GM12875 (cell line): ENCODE measurements around the gene DYNC1LI2.

Experiments
- H3K4me3 ChIP-seq: one replicate; pipeline ENCODE4 v1.5.1; 2011; ENCODE audit warnings: low read depth, low read length, control low read depth
- CTCF ChIP-seq: IDR thresholded peaks from 2 replicates; pipeline ENCODE4 v1.5.1; 2011; ENCODE audit warnings: low read depth, mild to moderate bottlenecking, control low read depth, inconsistent platforms, low read length, moderate library complexity, borderline replicate concordance; ENCODE audit not compliant: insufficient read depth

Gene DYNC1LI2

DNA sequence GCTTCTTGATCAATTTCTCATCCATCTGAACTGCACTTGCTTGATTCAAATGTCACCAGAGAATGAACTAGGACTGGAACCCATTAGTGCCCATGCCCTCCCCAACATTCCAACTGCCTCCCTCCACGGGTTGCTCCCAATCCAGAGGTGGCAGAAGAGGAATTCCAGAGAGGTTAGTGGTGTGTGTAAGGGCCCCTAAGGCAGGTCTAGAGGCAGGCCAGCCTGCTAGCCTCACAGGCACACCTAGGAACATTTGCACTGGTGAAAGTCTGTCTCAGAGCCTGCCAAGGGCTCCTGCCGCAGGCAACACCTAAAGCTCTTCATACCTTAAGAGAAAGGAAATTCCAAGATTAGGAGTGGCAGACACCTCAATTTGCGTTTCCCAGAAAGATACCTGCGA is 33.6 kb downstream of the DYNC1LI2 start:
- no peak overlapping the region for H3K4me3 ChIP-seq
- TF ChIP-seq CTCF: no peak

DNA sequence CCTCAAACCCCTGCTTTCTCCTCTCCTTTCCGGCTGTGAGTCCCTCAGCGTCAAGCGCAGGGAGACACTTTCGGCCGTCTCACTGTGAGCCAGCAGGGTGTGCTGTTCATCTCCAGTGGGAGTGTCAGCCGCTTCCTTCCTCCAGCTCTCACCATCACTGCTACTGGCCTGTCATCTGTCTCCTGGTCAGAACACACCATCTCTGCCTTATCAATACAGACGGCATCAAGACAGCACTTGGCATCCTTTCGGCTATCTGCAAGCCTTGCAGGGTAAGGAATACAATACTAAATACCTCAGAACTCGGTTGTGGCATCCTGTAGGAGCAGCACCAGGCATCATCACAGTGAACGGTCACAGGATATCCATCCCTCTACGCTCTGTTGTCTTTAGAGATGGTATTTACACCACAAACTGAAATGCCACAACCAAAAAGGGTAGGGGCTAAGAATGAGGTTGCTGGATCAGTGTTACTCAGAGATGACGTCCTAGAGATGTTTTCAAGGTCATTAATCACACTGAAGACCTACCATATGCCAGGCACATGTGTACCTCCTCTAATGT is 34.2 kb downstream of the DYNC1LI2 start:
- 0 out of 2 replicates have a peak, but pooled peaks have one; percentile 28 for TF ChIP-seq CTCF
- no peak overlapping the region for H3K4me3 ChIP-seq

GRCh38 chr16:66714654-66715307 is 36.6 kb downstream of the DYNC1LI2 start:
- no peak overlapping the region for H3K4me3 ChIP-seq
- no peak for TF ChIP-seq CTCF

DNA sequence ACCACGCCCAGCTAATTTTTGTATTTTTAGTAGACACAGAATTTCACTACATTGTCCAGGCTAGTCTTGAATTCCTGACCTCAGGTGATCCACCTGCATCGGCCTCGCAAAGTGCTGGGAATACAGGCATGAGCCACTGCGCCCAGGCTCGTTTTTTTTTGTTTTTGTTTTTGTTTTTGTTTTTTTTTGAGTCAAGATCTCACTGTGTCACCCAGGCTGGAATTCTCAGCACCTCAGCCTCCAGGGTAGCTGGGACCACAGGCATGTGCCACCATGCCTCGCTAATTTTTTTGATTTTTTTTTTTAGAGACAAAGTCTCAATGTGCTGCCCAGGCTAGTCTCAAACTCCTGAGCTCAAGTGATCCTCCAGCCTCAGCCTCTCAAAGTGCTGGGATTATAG is 37.3 kb downstream of the DYNC1LI2 start:
- no peak for TF ChIP-seq CTCF
- H3K4me3 ChIP-seq: no peak overlapping the region

DNA sequence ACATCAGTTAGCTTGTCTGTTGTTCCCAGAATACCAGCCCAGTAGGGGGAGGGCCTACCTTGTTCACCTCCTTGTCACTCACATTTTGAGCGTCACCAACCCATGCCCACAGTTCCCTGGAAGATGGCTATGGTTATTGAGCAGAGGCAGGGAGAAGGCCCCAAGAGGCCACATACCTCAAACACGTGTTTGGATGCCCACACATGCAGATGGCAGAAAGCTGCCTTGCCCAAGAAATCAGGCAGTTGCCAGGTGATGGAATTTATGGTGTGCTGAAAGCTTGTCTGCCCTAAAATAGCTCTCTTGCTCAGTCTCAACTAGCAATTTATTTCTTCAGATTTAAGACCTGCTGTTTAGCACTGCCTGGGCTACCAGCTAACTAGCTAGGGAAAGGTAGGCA is 38.3 kb downstream of the DYNC1LI2 start:
- TF ChIP-seq CTCF: no peak

GRCh38 chr16:66712512-66712911 is 38.9 kb downstream of the DYNC1LI2 start:
- no peak overlapping the region for H3K4me3 ChIP-seq
- TF ChIP-seq CTCF: no peak

More for the DNA sequence above, 38.3 kb downstream of the DYNC1LI2 start:
- no peak overlapping the region for H3K4me3 ChIP-seq

GRCh38 chr16:66711581-66711980 is 39.8 kb downstream of the DYNC1LI2 start:
- TF ChIP-seq CTCF: no peak
- no peak overlapping the region for H3K4me3 ChIP-seq
